Activated naive CD4-positive, alpha-beta T cell treated with anti-CD3 and anti-CD28 coated beads, Interleukin-2, amount 50 U/mL, for 72 hours (primary cell): Measurements from ENCODE around the gene TMEM39B. TPM values are rescaled to one million over a fixed set of nuclear protein-coding genes. Genes with fewer than 3 reads are reported as not detected.

Experiments
- total RNA-seq, 2 donors: library from RNA; stranded (reverse); gene quantifications; one replicate each; pipeline ENCODE4 v1.2.3, GENCODE V29; 2022

The TMEM39B gene
- total RNA-seq, 2 donors from 2014 or later = 20.3 to 35.0 TPM

Other genes starting within 250 kb of the TMEM39B start
- 100 to 1,000 TPM; 216 to 408 TPM for gene PTP4A2, start 134.6 kb upstream of the TMEM39B start, total RNA-seq
- gene KHDRBS1, start 59.1 kb upstream of the TMEM39B start, total RNA-seq = 100 to 1,000 TPM; 159 to 210 TPM
- gene KPNA6, start 35.1 kb downstream of the TMEM39B start, total RNA-seq = 100 to 1,000 TPM in 1 of 2 donors, 10 to 100 TPM in 1; 62.0 to 103 TPM
- gene TXLNA, start 106.7 kb downstream of the TMEM39B start, total RNA-seq = 10 to 100 TPM; 71.9 to 81.7 TPM
- gene CCDC28B, start 127.7 kb downstream of the TMEM39B start, total RNA-seq = 10 to 100 TPM; 20.8 to 24.9 TPM
- 1 to 10 TPM; 4.6 to 7.2 TPM for gene IQCC, start 132.7 kb downstream of the TMEM39B start, total RNA-seq
- gene DCDC2B, start 136.2 kb downstream of the TMEM39B start, total RNA-seq = under 1 TPM in 1 of 2 donors, not detected in 1; 0.16 TPM
- gene TMEM234, start 149.4 kb downstream of the TMEM39B start, total RNA-seq = 10 to 100 TPM in 1 of 2 donors, 1 to 10 TPM in 1; 7.0 to 10.7 TPM
- 100 to 1,000 TPM; 273 to 295 TPM for gene EIF3I, start 149.5 kb downstream of the TMEM39B start, total RNA-seq
- 1 to 10 TPM in 1 of 2 donors, under 1 TPM in 1; 0.66 to 1.1 TPM for gene FAM167B, start 174.3 kb downstream of the TMEM39B start, total RNA-seq
- 100 to 1,000 TPM; 208 to 284 TPM for gene LCK, start 178.3 kb downstream of the TMEM39B start, total RNA-seq
- gene HDAC1, start 219.1 kb downstream of the TMEM39B start, total RNA-seq = 100 to 1,000 TPM; 185 to 200 TPM